ENCODE measurements around the gene SEPSECS.

Gene SEPSECS

DNA sequence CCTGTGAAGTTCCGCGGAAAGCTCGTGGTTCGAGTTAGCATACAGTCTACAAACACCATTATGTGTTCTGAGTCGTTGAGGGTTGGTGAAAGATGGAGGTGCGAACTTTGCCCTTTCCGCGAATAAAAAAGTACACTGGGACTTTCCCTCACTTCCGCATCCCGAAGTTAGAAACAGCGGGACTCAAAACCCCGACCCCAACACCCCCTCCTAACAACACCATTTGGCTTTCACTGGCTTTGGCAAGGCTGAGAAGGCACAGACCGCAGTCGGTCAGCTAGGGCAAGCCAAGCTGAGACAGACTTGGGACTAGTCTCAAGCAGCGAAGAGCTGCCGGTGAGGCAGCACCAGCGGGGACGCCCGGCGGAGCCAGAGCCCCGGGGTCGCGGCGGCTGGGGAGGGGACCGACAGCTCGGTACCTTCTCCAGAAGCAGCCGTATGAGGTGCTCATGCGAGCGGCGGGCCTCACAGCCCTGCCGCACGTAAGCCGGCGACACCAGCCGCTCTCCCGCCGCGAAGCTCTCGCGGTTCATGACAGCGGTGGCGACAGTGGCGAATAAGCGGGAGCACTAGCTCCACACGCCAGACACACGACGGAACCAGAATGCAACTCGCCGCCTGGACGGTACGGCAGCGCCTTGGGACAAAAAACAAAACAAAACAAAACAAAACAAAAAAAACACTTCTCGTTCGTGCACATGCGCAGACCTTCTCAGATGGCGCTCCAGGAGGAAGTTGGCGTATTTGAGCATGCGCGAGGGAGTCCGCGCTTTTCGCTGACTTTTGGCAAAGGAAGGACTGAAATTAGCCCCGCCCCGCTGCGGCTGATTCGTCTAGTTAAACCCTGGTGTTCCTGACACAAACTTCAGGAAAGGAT lies at the start of gene SEPSECS:
Gene SEPSECS (minus strand): TSS at position 613 of the 877 bp plus-strand sequence. CDS start 80 bp downstream, at position 533.
- DNase-seq (ENCODE audit: low read depth) = peak; percentile 98

DNA sequence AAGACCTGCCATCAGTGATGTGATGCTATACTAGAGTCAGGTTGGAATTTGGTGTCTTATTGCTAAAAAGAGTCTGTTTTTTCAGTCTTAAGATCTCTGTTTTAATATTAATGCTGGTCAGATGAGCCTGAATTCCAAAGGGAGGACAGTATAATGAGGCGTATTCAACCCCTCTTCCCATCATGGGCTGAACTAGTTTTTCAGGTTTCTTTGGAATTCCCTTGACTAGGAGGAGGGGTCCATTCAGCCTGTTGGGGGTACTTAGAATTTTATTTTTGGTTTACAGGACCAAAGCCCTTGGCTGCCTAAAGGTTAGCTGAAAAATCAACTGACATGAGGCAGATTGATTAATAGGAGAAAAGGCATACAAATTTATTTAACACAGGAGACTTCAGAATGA lies 49.5 kb upstream of the SEPSECS start:
- DNase-seq (ENCODE audit: low read depth) = no peak

DNA sequence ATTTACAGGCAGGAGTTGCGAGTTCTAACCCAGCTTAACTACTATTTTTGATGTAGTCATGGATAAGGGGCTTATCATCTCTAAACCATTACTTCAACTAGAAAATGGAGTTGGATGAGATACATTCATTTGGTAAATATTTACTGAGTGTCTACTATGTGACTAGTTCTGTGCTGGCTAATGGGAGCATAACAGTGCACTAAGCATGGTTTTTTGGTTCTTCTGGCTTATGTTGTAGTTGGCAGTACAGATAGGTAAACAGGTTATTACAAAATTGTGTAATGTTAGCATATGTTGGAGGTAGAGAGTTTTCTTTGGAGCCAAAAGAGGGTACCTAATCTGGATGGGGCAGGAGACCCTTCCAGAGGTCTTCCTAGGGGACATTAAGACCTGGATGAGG lies 47.7 kb upstream of the SEPSECS start:
- DNase-seq (ENCODE audit: low read depth) = no peak

DNA sequence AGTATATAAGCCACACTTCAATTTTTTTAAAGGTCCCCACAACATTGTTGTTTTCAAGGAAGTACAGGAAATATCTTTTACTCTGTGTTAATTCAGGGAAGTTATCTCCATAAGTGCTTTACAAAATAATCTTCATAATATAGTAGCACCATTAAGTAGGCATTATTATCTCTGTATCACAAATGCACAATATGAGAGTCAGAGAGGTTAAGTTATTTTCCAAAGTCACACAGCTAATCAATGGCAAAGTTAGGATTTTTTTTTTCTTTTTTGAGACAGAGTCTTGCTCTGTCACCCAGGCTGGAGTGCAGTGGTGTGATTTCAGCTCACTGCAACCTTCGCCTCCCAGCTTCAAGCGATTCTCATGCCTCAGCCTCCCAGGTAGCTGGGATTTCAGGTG lies 38.5 kb upstream of the SEPSECS start:
- DNase-seq (ENCODE audit: low read depth) = no peak

DNA sequence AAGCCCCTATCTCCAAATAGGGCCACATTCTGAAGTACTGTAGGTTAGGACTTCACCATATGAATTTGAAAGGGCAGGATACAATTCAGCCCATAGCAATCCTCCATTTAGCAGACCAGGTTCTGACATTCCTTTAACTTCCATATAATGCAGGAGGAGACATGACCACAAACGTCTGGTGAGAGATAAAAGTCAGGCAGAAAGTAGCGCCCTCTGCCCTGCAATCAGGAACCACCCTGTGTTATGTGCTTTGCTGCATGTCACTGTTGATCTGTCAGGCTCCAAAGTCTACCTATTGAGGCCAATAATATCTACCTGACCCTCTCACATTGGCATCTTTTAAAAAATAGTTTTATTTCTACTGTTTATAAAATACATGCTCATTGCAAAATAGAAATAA lies 30.2 kb upstream of the SEPSECS start:
- DNase-seq (ENCODE audit: low read depth) = no peak

DNA sequence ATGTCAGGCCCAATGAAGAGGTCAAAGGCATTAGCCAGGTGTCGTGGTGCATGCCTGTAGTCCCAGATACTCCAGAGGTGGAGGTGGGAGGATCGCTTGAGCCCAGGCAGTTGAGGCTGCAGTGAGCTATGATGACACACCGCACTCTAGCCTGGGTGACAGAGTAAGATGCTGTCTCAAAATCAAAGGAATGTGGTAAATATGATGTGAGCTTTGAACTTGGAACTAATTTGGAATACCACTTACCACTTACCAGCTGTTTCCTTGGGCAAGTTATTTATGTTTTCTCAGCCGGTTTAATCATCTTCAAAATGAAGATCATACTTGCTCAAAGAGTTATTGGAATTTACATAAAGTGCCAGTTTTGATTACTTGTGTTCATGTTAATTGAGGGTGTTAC lies 23.8 kb upstream of the SEPSECS start:
- no peak for DNase-seq (ENCODE audit: low read depth)

DNA sequence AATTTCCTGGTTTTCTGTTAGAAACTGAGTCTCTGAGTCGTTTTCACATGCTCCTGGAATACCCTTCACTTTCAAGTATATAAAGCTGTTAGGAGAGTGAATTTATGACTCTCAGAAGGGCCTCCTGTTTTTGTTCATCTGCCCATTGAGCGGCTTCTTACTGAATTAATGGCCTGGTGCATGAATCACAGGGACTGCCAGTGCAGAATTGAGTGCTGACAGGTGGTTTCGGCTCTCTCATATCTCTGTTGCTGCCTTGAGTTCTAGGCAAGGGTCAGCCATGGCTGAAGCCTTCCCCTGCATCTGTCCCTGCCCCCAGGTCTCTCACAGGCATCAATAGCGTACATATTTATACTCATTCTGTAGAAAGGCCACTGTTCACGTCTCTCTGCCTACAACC lies 22.7 kb upstream of the SEPSECS start:
- no peak for DNase-seq (ENCODE audit: low read depth)

DNA sequence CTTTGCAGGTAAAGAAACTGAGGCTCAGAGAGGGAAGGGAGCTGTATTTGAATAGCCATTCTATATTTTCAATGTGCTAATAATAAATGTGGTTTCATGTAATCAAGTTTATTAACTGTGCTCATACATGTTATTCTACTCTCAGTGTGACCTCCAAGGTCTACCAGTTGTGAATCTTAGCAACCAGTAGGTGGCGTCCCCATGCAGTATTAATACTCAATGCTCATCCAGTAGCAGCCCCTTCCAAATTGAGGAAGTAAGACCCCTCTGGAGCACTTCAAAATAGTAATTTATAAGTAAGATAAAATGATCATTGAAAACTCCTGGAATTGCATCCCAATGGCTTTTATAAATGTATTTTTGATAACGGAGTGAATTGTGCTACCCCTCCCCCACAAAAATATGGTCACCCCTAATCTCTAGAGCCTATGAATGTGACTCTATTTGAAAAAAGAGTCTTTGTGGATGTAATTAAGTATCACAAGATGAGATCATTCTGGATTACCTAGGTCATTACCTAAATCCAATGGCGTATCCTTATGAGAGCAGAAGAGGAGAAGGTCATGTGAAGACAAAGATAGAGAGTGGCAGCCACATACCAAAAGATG lies 20.4 kb upstream of the SEPSECS start:
- no peak for DNase-seq (ENCODE audit: low read depth)

DNA sequence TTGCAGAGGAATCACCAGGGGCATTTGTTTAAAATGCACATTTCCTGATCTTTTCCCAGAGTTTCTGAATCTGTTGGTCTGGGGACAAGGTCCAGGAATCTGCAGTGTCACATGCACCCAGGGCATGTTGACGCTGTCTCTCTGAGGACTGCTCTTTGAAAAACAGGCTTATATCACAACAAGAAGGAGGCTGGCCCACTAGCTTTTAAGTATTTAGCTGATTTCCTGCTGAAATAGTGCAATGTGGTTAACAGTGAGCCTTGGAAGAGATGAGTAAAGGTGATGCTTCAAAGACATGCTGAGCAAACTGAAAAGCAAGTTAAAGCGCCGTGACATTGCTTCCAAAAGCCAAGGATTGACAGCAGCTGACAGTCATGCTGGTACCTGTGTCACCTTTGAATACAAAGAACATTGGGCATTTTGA lies 18.6 kb upstream of the SEPSECS start:
- no peak for DNase-seq (ENCODE audit: low read depth)

DNA sequence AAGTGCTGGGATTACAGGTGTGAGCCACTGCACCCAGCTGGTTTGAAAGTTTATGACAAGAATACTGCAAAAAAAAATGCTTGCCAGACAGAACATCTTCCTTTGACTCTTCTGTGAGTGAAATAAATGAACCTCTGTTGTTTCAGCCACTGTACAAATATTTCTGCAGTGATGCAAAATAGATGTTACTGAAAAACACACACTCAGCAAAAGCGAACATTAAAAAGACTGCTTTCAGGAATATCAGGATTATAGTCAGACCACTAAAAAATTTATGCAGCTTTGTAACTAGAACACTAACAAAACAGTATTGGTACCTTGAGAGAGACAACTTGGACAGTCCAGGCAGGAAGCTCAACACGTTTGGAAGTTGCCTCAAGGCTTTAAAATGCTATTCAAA lies 16.9 kb upstream of the SEPSECS start:
- no peak for DNase-seq (ENCODE audit: low read depth)

DNA sequence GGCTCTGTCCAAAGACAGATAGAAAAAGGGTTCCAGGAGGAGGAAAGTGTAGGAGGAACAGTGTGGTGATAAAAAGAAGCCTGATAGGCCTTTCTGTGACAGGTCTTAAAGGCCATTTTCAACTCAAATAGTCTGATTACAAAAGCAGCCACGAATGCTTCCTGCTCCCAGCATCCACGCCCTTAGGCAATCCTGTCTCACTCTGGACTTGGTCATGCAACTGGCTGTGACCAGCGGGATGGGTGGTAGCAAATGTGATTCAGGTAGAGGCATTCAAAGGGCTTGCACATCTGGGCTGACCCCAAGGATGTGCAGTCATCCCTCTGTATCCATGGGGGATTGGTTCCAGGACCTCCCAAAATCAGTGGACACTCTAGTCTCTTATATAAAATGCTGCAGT lies 14.4 kb upstream of the SEPSECS start:
- DNase-seq (ENCODE audit: low read depth) = no peak

DNA sequence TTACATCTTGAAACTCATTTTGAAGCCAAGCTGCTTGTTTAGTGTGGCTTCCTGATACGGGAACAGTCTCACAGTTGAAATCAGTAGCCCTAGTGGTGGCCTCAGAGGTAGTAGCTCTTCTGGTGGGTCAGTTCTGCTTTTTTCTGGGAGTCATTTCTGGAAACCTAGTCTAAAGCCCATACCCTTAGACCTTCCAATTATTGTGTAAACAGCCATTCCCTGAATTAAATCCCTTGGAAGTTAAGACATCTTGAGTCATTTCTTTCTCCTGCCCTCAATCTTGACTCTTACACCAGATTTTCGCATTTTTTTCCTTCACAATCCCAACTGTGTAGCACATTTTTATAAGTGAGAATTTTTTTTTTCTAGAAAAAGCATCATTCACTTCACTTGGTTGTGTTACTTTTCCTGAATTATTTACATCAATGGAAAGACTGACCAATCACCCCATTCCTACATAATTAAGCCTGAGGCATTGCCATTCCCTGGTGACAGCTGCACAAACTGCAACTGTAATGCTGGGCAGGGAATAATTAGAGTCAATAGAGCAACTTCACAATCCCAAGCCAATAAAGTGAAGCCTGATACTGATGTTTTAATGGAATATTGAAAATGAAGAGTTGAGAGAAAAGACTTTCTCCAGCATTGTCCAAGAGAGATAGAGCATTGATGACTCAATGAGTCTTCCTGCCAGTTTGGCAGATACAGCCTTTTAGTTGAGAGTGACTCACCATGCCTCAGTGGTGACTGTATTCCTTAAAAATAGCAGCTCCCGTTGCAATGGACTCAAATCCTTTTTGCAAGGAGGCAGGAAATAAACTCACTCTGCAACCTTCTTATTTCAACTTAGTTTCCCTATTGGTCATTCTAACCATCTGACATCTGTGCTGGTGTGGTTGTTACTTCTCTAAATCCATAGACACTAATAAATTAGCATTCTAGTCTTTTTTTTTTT lies 13.0 kb upstream of the SEPSECS start:
- peak; percentile 95 for DNase-seq (ENCODE audit: low read depth)

DNA sequence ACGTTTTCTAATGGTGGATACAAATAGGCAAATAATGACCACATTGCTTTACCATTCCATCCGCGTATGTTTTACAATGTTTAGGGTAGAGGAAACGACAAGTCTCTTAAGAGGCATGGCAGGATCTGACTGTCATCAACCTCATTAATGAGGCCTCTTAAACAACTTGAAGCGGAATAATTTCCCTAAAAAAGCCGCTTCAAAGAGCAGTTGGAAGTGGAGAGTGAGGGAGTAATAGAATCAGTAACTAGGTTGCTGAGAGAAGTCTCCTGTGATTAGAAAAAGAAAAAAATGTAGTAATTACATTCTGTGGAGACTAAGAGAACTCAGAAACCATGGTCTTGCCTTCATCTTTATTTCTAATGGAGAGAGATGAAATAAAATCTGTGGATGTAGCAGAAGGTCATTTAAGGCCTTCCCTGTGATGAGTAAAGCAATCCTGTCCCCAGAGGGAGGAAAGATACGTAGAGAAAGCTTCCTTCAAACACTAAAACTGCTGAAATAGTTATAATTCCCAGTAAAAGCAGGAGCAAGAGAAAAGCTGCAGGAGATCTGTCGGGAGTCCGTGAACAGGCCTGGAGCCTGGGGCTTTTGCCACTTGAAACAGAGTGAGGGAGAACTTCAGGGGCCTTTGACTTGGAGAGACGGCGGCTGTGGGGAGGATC lies 11.1 kb upstream of the SEPSECS start:
- no peak for DNase-seq (ENCODE audit: low read depth)

DNA sequence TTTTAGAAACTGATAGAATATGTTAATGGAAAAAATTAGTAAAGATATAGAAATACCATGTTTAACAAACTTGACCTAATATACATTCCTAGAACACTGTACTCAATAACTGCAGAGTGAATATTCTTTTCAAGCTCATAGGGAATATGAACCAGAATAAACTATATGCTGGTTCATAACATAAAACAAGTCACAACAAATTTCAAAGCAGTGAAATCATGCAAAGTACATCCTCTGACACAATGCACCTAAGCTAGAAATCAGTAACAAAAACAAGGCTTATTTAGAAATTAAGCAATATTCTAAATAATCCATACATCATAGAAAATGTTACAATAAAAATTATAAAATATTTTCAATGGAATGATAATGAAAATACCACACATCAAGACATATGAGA lies 9.2 kb upstream of the SEPSECS start:
- DNase-seq (ENCODE audit: low read depth) = no peak

DNA sequence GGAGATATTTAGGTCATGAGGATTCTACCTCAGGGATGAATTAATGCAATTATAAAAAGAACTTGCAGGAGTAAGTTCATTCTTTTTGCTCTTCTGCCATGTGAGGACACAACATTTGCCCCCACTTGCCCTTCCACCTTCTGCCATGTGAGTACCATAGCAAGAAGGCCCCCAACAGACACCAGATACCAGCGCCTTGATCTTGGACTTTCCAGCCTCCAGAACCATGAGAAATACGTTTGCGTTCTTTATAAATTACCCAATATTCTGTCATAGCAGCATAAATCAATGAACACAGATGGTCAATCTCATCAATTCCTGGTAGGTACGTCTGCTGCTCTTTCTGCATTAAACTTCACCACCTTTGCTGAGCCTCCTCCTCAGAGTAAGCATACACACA lies 5.7 kb upstream of the SEPSECS start:
- DNase-seq (ENCODE audit: low read depth) = no peak

DNA sequence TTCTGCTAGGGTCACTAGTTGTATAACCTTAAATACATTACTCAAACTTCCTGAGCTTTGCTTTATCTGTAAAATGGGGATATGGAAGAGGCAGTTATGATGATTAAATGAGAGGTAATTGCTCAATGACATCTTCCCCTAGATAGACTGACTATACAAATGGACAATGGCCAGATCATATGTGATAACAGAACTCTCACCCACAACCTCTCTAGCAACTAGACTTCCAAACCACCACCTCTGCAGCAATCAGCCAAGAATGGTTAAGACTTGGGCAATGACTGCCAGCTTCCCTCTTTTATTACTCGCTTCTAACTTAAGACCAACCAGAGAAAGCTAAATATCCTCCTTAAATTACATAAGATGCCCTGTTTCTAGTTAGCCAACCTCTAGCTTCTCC lies 2.9 kb upstream of the SEPSECS start:
- DNase-seq (ENCODE audit: low read depth) = no peak

DNA sequence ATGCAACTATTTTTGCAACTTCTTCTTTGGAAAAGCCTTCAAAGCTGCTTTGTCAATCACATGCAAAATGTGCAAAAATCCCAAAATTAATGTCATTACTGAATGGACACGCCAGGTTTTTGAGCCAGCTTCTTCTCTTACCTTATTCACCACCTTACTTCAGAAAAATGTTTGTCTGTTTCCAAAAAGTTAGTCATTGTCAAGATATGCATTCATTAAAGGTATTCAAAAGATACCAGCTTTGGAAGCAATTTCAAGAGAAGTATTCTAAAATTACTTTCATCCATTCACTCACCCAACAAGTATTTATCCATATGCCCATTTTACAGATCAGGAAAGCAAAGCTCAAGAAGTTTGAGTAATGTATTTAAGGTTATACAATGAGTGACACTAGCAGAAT lies 2.3 kb upstream of the SEPSECS start:
- DNase-seq (ENCODE audit: low read depth) = no peak

DNA sequence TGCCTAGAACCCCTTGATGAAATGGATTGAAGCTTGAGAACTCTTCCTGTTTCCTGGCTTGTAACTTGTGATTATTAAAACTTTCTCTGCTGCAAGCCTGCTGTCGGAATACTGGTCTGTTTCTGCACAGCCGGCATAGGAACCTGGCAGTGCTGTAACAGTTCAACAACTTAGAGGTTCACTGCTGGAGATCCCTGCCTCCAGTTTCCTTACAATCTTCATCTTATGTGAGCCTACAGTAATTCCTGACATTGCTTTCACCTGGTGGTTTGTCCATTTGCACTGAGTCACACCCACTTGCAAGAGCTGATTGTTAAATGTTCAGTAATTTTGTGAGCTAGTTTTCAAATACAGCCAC lies 1.3 kb upstream of the SEPSECS start:
- no peak for DNase-seq (ENCODE audit: low read depth)

DNA sequence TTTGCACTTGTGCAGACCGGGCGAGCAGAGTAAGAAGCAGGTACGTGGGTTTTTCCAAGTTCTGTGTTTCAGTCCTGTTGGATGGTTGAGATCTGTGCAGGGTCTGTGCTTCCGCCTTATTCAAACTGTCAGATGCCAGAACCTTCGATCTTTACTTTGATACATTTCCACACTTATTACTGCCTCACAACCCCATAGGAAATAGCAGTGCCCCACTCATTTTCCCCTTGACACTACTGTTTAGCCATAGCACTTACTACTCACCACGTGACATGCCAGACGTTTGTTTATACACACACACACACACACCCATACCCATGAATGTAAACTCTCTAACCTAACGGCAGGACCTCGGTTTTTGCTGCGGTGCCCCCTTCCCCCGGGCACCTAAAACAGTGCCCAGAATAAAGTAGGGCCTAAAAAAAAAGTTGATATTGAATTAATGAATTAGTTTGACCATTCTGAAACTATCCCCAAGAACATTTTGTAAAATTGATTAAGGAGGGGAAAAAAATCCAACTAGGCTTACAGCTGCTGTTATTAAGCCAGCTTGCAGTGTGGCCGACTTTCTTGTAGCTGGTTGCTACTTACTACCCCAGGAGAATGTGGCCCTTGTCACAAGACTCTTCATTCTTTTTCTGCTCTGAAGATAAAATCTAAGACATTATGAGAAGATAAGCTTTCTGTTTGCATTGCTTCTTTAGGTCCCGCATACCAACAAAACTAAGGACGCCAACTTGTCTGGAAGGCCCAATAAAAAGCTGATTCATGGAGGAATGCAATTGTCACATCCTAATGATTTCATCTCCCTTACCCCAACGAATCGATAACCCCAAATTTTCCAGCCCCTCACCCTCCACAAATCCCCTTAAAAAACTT lies 704 bp upstream of the SEPSECS start:
- no peak for DNase-seq (ENCODE audit: low read depth)

DNA sequence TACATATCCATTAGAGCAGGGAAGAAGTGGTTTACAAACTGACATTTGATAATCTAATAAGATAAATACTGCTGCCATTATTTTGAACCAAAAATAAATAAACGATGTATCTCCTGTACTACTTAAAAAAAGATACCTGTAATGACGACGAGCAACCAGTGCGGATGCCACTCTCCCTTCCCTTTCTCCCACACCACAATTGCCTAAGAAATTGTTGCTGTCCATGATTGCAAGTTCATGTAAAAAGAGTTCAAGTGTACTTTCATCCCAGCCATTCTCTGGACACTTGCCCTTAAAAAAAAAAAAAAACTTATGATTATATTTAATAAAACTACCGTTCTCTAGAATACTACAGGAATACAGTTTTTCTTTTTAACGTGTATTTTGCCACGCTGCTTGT lies 1.4 kb downstream of the SEPSECS start:
- DNase-seq (ENCODE audit: low read depth) = no peak

DNA sequence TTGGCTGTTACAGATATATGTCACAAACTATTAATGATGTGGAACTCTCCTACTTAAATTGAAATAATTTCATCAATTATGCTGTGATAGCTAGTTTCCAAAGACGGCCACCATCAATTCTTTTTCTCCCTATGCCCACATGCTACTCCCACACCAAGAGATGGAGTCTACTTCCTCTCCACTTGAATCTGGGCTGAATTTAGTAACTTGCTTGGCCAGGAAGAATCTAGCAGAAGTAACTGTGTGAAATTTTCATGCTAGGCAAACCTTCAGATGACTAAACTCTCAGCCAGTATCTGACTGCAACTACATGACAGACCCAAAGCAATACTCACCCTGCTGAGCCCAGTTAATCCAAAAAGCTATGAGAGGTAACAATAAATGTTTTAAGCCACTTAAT lies 3.2 kb downstream of the SEPSECS start:
- no peak for DNase-seq (ENCODE audit: low read depth)
